GM12874 (cell line): ENCODE results near the gene CCDC187.

Experiments
- TF ChIP-seq, protein P1 (sequence below): IDR thresholded peaks from 2 replicates; pipeline ENCODE4 v1.5.1; 2011; ENCODE audit warnings: low read depth, mild to moderate bottlenecking, control low read depth, low read length, moderate library complexity; ENCODE audit not compliant: insufficient read depth

The CCDC187 gene

DNA sequence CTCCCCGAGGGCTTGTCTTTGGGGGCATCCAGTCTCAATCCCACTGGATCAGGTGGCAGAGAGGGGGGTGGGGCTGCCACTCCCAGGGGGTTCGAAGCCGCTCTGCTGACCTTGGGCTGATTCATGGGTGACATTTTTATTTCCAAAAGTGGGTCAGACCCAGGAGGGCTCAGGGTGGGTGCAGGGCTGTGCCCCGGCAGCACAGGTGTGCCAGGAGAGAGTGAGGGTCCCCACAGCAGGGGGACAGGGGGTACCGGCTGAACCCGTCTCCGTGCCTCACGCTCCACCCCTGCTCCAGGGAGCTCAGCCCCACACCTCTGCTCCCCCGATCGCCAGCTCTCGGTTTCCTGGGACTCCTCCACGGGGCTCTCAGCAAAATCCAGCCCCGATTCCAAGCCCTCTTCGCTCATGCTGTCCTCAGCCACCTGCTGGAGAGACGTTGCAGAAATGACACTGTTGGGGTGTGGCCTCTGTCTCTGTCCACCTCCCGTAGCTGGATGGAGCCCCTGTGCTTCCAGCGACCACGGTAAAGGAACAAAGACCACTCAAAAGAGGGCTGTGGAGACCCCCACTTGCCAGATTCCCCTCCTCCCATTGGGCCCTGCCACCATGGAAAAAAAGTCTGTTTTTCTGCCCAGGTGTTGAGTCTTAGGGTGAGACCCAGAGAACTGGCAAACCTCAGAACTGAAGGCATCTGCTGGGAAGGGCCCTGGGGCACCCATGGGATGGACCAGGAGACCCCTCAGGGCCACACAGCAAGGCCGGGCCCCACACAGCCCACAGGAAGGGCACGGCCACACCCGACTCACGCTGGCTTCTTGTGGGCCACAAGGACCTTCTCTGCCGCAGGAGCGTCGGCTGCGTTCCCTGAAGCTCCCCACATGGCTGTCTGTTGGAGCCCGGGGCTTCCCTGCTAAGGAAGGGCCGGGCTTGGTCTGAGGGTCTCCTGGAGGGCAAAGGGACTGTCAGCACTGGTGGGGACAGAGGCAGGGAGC is 47.7 kb downstream of the CCDC187 start:
- TF ChIP-seq, protein P1, sequence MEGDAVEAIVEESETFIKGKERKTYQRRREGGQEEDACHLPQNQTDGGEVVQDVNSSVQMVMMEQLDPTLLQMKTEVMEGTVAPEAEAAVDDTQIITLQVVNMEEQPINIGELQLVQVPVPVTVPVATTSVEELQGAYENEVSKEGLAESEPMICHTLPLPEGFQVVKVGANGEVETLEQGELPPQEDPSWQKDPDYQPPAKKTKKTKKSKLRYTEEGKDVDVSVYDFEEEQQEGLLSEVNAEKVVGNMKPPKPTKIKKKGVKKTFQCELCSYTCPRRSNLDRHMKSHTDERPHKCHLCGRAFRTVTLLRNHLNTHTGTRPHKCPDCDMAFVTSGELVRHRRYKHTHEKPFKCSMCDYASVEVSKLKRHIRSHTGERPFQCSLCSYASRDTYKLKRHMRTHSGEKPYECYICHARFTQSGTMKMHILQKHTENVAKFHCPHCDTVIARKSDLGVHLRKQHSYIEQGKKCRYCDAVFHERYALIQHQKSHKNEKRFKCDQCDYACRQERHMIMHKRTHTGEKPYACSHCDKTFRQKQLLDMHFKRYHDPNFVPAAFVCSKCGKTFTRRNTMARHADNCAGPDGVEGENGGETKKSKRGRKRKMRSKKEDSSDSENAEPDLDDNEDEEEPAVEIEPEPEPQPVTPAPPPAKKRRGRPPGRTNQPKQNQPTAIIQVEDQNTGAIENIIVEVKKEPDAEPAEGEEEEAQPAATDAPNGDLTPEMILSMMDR: peak; percentile 6; the same call in 1 of the 2 replicates

GRCh38 chr9:136255166-136255538 is 48.7 kb downstream of the CCDC187 start:
- TF ChIP-seq, protein P1: no peak

DNA sequence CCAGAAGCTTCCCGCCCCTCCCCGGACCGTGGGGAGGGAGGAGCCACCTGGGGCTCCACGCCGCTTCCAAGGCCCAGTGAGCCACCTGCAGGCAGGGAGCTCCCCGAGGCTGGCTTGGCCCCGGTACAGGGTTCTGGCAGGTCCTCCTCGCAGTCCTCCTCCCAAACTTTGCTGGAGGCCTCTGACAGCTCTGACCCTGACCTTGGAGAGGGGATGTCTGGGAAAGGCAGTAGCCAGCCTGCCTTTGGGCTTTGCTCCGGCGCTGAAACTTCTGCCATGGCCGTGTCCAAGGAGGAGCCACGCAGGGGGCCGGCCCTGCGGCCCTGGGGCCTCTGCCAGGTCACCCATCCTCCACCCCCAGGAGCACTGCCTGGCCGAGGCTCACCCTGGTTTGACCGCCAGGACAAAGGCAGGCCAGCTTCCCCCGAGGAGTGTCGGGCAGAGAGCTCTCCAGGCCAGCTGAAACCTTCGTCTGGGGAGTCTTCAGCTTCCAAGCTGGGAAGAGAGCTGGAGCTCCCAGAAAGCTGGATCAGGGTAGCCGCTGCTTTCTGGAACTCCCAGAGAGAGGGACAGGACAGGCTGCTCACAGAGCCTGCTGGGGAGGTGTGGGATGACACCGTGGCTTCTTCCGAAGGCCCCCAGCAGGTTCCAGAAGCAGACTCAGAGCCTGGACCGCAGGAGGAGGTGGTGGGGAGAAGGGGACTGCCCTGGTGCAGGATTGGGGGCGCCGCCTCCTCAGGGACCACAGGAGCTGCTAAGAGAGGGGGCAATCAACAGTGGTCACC is 49.3 kb downstream of the CCDC187 start:
- TF ChIP-seq, protein P1: no peak

DNA sequence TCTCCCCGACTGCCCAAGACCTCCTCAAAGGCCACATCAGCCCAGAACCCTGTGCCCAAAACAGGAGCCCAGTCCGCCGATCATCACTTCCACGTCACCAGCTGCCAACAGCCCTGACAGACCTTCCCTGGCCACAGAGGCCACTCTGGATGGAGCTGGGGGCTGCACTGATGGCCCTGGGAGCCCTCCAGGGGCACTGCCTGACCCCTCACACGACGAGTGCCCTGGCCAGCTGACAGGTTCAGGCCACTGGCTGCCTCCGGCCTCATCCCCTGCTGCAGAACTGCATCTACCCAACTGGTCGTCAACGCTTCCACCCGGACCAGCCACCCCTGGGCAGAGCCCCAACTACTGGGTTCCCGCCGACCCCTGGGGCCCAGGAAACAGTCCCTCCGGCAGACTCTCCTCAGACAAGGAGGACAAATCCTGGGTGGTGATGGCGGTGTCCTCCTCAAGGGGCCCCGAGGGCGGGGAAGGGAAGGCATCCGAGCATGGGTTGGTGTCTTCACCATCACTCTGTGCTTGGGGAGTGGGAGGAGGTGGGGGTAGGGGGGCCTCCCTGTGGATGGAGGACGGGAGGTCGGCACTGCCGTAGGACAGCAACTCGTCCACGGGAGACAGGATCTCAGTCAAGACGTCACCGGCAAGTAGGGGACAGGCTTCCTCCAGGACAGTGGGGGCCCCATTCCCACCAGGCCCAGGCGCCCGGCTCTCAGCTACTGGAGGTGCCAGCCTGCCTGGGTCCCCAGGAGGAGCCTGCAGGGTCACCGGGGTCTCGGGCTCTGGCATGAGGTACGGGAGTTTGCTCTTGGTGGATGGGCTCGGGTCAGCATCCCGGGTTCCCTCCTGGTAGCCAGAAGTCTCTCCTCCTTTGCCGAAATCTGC is 50.4 kb downstream of the CCDC187 start:
- TF ChIP-seq, protein P1: no peak

DNA sequence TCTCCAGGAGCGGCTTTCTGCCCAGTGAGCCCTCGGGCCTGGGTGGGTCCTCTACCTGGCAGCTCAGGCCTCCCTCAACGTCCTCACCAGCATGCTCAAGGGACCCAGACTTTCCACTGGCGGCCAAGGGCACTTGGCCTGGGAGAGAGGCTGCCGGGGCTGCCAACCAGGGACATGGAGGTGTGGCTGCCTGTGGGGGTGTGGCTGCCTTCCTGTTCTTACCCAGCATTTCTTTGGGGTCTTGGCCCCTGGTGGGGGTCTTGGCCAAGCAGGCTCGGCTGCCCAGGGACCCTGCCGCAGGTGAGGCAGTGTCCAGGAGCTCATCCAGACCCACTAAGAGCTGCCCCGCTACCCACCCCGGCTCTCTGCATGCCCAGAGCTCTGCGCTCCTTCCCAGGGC is 51.0 kb downstream of the CCDC187 start:
- TF ChIP-seq, protein P1: no peak

DNA sequence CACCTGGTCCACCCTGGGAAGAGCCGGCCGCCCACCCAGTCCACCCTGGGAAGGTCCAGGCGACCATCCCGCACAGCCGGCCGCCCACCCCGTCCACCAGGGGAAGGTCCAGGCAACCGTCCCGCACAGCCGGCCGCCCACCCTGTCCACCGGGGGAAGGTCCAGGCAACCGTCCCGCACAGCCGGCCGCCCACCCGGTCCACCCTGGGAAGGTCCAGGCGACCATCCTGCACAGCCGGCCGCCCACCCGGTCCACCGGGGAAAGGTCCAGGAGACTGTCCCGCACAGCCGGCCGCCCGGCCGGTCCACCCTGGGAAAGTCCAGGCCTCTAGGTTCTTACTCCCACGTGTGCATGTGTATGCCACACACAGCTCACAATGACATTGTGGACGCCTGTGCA is 51.6 kb downstream of the CCDC187 start:
- TF ChIP-seq, protein P1: no peak
